Activated T-cell treated with anti-CD3 and anti-CD28 coated beads for 24 hours (primary cell): ENCODE results near the gene GSC.
"Not testable (repeated sequence)": the region's sequence is repeated elsewhere in the genome, so short reads cannot be mapped to it uniquely, and the experiment has no call there.

Experiments
- DNase-seq: peaks from one replicate; pipeline ENCODE4 v3.0.0-alpha.2; 2020; ENCODE audit warnings: low read depth

Gene GSC

DNA sequence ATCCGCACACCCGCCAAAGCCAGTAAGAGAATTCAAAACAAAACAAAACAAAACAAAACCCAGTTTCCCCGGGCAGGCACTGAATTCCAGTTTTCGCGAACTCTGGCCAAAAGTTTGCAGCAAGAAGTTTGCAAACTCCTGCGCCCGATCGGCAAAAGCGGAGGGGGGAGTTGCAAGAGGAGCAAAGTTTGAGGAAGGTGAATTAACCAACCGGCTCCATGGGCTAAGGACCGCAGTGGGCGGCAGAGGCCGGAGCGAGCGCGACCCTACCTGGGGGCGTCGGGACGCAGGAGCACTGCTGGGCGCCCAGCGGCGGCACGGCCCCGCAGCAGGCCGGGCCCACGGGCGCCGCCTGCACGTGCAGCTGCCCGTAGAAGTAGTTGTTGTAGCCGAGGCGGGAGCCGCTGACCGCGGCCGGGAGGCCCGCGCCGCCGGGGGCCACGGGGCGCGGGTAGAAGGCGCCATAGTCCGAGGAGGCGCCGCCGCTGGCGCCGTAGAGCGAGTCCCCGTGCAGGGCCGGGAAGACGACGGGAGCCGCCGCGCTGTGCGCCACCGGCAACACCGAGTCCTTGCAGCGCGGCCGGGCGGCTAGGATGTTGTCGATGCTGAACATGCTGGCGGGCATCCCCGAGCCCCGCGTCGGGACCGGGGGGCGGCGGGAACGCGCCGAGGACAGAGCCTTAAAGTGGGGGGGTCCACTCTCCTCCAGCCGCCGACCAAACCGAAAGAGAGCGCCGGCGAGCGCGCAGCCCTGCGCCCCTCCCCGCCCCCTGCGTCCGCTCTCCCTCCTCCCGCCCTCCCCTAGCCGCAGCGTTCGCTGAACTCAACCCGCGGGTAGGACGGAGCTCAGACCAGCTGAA lies at the start of gene GSC:
Gene GSC (minus strand): TSS at position 723 of the 860 bp plus-strand sequence. CDS start 98 bp downstream, at position 625.
- no peak for DNase-seq

DNA sequence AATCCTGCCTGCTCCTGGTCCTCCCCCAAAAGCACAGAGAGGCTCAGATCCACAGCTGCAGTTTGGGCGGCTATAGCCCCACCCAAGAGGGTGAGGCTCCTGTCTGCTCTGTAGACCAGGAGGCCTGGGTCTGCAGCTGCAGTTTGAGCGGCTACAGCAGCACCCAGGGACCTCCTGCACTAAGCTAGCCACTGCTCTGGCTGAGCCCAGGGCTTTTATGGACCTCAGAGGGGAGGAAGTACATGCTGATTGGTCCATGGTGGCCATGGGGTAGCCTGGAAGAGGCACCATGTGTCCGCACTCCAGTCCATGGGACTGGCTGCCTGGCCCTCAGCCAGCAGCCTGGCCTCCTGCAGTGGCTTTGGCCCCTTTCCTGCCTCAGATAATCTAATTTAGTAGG lies 49.6 kb upstream of the GSC start:
- DNase-seq, result no peak

DNA sequence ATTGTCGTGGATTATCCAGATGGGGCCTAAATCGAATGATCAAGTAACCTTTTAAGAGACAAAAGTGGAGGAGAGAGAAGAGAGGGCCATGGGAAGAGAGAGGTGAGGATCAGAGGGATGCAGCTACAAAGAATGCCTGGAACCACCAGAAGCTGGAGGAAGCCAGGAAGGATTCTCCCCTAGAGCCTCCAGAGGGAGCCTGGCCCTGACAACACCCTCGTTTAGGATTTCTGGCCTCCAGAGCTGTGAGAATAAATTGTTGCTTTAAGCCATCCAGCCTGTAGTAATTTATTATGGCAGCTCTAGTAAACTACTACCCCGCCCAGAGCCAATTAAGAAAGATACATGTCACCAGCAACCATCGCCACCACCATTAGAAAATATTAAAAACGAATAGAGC lies 46.2 kb upstream of the GSC start:
- DNase-seq, result no peak

DNA sequence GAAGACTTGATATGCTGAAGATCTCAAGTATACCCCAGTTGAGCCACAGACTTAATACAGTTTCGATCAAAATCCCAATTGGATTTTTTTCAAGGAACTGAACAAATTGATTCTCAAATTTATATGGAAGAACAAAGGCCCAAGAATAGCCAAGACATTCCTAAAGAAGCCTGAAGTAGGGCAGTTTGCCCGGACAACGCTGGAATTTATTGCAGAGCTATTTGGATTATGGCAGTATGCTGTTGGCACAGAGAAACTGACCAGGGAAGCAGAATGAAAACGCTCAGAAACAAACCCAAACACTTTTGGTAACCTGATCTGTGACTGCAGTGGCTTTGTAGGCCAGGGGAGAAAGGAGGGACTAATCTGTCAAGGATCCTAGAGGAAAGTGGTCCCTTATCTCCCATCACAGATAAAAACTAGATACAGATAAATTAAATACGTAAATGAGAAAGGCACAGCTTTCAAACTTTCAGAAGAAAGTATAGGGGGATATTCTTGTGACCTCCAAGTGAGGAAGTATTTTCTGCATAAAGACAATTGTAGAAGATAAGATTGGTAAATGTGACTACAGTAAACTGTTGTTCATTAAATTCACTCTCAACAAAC lies 35.9 kb upstream of the GSC start:
- no peak for DNase-seq

DNA sequence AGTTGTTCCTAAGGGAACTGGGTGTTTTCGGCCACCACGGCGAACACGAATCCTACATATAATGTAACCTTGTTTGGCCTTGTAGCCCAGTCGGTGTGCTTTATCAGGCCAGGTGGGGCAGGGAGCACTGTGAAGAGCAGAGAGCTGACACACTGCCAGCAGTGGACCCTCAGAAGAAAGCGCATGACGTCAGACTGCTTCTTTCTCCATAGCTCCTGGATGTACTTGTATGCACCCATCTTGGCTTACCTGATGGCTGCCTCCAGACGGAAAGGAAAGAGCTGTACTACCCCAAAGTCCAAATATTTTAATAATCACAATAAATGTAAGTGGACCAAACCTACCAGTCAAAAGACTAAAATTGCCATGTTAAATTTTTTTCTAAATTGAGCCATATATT lies 31.3 kb upstream of the GSC start:
- no peak for DNase-seq

DNA sequence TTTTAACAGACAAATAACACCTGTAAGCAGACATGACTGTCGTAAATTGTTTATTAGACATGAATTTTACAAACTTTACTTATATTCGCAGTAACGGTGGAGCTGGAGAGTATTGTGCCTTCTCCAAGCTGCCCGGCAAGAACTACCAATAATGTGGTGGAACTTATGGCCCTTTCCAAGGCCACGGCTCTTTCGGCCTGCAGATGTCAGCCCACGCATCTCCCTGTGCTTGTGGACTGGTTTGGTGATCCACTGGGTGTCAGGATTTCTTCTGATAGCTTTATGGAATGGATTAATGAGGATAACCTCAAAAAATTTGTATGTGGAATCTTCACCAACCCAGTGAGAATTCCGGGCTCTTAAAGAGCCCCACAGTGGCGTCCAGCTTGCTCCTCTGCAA lies 30.9 kb upstream of the GSC start:
- DNase-seq, result not testable (repeated sequence)

DNA sequence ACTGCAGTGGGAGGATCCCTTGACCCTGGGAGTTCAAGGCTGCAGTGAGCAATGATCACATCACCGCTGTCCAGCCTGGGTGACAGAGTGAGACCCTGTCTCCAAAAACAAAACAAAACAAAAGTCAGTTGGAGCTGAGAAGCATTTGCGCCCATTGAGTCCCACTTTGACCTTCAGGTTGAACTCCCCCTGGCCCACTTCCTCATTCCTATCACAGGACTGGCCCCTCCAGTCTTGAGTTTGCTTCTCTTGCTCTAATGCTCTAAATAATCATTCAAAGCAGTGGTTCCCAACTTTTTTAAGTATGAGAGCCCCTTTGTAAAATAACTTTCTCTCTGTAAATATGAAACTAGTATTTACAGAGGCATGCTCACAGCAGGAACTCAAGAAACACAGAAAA lies 28.0 kb upstream of the GSC start:
- DNase-seq, result no peak

DNA sequence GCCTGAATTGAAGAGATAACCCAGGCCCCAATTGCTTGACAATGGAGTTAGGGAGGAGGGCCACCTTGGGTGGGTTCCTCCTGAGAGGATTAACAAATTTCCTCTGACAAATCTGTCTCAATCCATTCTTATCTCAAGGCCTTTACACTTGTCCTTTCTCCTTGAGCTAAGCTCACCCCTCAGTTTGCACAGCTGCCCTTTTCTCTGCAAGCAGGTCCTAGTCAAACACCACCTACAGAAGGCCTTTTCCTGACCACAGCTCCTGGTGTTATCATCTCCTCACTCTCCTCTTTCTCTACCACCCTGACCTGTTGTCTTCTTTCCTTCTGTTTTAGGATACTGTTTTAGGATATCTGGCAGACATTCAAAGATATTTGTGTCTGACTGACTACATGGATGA lies 26.4 kb upstream of the GSC start:
- no peak for DNase-seq

DNA sequence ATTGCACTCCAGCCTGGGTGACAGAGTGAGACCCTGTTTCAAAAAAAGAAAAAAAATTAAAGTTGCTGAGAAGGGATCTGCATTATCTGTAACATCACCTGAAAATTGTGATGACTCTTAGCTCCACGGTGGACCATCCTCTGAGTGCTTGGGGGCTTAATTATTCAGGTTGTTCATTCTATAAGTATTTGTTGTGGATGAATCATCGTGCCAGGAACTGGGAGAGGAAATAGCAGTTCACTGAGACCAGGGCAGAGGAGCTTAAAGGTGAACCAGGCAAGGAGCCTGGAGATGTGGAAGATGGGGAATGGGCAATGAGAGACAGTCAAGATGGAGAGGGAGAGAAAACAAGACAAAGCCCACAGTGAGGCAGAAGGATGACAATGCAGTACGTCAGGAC lies 25.5 kb upstream of the GSC start:
- no peak for DNase-seq

DNA sequence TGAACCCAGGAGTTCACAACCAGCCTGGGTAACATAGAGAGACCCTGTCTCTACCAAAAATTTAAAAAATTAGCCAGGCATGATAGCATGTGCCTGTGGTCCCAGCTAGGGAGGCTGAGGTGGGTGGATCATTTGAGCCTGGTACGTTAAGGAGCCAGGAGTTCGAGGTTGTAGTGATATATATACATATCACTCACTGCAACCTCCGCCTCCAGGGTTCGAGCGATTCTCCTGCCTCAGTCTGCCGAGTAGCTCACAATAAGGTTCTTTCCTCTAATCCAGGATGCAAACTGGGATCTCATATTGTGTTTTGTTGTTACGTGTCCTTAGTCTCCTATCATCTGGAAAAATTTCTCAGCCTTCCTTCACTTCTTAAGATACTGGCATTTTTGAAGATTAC lies 24.0 kb upstream of the GSC start:
- no peak for DNase-seq

DNA sequence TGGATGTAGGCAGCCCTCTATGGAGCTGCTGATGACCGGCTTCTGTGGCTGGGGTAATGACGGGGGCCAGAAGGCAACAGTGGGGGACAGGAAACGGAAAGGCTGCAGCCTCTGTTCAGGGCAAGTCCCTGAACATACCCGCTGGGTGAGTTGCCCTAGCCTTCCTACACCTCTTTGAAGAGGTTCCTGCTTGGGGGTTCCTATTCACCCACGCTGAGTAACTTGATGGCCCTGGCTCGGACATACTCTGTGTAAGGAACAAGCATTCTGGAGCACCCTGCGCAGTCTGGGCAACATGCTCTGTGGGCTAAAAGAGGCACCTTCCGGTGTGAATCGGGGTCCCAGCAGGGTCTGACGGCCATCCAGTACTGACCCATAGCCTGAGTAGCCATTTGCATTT lies 17.7 kb upstream of the GSC start:
- DNase-seq, result no peak

DNA sequence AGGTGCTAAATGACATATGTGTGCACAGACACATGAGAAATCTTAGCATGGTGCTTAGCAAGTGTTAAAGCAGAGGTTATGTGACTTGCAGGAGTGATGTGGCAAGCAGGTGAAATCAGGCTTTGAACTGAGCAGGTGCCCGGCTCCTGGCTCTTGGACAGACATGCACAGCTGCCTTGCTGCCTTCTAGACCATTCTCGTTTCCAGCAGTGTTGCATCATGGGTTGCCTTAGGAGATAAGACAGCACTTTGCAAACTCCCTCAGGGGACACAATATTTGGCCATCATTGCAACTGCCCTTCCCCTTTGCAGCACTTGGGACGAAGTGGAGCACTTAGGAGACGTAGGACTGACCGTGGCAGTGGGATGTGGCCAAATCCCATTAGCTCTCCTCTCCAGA lies 17.2 kb upstream of the GSC start:
- DNase-seq, result no peak

DNA sequence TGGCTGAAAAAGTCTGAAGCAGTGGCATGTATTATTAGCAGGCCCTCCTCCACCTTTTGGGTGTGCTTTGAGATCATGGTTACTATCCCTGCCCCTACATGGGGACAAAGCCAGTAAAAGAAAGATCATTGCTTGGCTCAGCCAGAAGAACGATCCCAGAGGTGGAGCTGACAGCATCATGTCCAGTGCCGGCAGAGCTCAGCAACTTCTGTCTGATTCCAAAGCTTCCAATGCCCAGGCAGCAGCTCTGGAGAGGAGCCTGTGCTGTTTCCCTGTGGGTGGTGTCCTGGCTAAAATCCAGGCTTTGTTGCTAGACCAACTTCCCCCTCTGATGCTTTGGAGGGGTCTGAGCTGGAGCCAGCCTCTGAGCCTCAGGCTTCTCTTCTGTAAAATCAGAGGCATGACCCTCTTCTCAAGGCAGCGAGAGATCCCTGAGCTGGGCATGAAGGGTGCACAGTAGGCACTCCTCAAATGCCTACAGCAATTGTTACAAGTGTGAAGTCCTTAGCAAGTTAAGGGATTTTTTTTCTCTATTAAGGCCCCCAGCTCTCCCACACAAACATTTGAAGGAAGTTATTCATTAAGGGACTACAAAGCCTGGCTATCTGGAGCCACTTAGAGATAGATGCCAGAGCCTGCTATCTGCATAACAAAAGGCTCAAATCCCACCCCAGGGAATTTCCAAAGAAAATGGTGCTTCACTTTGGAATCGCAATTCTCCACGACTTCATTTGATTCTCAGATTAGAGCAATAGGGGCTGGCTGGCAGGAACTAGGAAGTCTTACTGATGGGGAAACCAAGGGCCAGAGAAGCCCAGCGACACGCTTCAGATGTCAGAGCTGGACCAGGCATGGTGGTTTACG lies 10.9 kb upstream of the GSC start:
- no peak for DNase-seq

DNA sequence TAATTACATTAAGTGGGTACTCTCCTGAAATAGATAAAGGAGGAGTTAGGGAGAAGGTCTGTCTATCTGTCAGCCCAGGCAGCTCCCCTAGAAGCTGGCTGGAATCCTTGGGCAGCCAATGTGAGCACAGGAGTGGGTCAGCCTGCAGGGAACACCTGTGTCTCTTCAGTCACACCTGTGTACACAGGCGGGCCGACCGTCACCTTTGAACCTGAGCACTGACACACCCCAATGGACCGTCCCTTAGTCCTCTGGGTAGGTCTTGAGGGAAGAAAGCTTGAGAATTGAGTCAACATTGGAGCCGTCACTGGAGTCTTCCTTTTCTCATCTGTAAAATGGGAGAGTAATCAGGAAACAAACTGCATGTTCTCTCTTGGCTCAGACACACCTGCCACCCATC lies 9.8 kb upstream of the GSC start:
- no peak for DNase-seq

DNA sequence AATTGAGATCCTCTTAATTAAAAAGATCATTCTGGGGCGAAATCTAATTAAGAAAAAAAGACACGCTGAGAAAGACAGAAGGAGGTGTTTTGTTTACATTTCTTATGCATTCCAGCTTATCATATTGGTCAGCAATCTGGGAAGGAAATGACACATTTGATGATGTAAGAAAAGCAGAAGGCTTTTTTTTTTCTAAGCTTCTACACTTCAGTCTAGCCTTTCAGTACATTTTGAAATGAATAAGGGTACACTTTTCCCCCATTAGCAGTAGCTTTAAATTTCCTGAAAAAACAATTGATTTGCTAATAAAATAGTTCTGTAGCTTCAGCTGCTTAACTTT lies 5.9 kb upstream of the GSC start:
- no peak for DNase-seq

DNA sequence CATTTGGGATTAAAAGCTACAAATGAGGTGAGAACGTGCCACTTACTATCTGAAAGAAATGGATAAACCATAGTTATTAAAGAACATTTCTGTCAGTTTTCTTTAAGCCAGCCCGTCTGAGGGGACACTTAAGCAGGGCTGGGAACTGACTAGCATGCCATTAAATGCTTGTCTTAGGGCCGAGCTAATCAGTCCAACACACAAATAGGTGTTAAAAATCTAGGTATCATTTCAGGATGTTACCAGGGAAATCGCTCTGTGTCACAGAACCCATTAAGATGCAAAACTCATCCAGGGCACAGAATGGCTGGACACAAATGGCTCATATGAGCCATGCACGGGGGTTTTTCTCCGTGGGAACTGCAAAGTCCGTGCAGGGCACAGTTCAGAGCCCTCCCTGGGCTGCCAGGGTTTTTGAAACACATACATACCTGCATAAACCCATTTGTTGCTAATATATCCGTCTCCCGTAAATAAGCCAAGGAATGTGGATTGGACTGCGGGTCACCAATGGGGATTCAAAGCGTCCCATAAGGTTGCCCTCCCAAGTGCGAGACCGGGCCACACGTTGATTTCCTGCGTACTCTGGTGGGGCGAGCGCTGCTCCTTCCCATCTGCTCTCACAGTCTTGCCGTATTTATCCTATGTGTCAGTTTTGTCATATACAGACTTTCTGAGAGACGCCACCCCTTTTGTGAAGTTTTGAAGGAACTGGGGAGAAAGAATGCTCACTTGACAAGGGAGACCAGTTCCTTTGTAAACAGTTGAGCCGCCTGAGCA lies 5.4 kb upstream of the GSC start:
- DNase-seq, result no peak

DNA sequence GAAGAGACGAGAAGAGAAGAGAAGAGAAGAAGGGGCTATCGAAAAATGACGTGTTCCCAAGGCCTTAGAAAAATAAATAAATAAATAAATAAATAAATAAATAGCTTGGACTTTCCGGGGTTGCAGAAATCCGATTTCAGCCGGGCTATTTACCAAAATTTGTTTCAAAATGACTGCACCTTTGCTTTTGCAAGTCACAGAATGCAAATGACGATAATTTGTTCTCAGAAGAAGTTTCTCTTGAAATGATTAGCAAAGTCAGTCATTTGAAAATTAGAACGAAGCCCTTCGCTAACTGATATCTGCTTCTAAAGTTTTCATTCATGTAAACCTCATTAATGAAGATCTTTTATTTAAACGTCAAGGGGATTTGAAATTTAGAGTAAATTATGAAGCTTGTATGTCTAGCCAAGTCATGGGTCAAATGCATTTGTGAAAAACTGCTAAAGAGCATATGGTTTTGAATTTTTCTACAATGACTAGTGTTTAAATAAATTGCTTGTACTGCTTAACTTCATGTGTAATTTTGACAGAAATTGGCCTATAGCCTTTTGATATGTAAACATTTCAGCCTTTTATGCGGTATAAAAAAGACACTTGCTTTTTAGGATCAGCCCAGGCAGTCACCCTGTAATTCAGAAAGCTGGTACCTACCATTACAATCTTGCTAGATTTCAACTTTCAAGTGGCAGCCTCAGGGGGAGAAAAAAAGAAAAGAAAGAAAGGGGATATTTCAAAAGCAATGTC lies 4.6 kb upstream of the GSC start:
- DNase-seq, result no peak

DNA sequence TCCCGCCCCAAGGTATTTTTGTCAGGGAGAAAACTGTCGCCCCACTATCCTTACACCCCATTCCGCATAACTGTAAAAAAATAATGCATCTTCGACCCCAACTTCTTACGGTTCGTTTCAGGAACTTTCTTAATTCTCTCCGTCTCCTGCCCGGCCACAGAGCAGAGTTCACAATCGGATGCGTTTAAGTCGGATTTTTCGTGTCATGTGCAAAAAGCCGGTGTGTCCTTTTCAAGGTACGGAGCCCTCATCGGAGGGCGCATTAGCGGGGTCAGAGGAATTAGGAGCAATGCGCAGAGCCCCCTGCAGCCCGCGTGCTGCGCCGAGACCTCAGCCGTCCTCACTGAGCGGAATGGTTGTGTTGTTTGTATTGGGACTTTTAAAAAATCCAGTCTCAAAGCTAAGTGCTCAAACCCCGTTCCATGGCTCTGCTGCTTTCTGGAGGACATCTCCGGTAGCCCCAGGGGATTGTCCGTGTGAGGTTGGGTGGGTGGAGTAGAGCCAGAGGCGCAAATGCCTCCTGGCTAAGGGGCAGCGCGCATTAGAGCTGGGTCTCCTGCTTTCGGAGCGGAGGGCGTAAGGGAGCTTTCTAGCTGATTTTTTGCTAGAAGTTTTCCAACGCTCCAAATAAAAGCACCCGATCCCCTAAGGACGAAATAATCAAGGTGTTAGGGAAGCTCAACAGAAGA lies 3.9 kb upstream of the GSC start:
- no peak for DNase-seq

DNA sequence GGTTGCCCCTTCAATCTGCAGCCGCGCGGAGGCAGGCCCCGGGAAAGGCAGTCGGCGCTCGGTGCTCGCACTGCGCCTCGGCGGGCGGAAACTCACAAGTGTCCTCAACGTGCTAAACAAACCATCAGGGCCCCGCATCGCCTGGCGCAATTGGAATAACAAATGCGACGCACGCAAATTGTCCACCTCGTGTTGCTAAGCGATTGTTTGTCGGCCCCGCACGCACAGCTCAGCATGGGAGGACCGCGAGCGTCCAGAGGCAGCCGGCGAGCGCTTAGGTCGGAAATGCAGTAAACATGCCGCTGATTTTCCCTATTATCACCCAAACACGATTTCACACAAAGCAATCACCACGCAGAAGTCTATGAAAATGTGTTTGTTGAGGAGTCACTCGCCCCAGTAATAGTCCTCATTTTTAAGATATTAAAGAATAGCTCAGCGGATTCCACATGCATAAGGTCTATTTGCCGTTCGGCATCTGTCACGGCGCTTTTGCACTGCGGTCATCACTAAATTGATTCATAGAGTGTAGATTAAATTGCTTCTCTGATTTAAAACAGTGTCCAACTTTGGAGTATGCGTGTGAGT lies 3.2 kb upstream of the GSC start:
- no peak for DNase-seq

DNA sequence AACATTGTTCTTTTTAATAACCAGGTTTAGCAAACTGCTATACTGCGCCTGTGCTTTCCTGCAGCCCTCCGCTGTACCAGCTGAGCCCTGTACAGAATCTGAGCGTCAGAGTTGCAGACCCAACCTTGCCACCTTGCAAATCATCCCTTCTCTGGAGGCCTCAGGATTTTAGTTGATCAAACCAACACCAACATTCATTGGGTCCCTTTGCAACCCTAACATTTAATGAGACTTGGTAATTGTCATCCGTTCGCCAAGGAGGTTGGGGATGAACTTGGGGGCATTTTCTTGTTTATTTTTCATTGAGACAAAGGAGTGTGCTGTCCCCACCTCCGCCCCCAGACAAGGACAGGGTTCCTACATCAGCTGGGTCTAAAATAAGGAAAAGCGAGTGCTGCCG lies 2.6 kb upstream of the GSC start:
- DNase-seq, result no peak
